Upper lobe of left lung (tissue), 6 donors: ENCODE results near the gene LEO1. TPM values are rescaled to one million over a fixed set of nuclear protein-coding genes. Genes with fewer than 3 reads are reported as not detected.

Source experiments
- ATAC-seq, 2 donors: fragments of 200-7000 bp; cut with Tn5 transposase; one replicate each; pipeline ENCODE4 v1.9.1; 2022; ENCODE audit warnings: mild to moderate bottlenecking in 2 of 2, moderate library complexity in 2 of 2; ENCODE audit not compliant: low FRiP score in 2 of 2
- DNase-seq, 2 donors: peaks; one replicate each; pipeline ENCODE4 v3.0.0-alpha.2; 2019 to 2020
- H3K27ac ChIP-seq, 4 donors: fragments of 200-600 bp; sonication (generic); one replicate each; pipeline ENCODE4 v1.5.1; 2016 to 2019
- H3K27me3 ChIP-seq, 4 donors: fragments of 200-600 bp; sonication (generic); one replicate each; pipeline ENCODE4 v1.5.1; 2017 to 2019
- H3K36me3 ChIP-seq, 4 donors: fragments of 200-600 bp; sonication (generic); one replicate each; pipeline ENCODE4 v1.5.1; 2016 to 2019
- H3K4me1 ChIP-seq, 4 donors: fragments of 200-600 bp; sonication (generic); one replicate each; pipeline ENCODE4 v1.5.1; 2018 to 2019
- H3K4me3 ChIP-seq, 4 donors: fragments of 200-600 bp; sonication (generic); one replicate each; pipeline ENCODE4 v1.5.1; 2017 to 2019; ENCODE audit warnings: mild to moderate bottlenecking in 2 of 4, moderate library complexity in 1 of 4
- H3K9me3 ChIP-seq, 4 donors: fragments of 200-600 bp; sonication (generic); one replicate each; pipeline ENCODE4 v1.5.1; 2018 to 2019
- CTCF ChIP-seq, 6 experiments: fragments of 450-650 bp in 4 of 6; fragments of 200-600 bp in 2 of 6; sonication (generic) in 2 of 6; IDR thresholded peaks; one replicate each; pipeline ENCODE4 v1.5.1; 2016 to 2019; ENCODE audit warnings: antibody characterized with exemption in 6 of 6
- EP300 ChIP-seq, 4 donors: sonication (generic); formaldehyde crosslinking; IDR thresholded peaks; one replicate each; pipeline ENCODE4 v1.5.1; 2017; ENCODE audit warnings: antibody characterized with exemption in 4 of 4, control low read depth in 2 of 4
- POLR2A ChIP-seq, 4 donors: fragments of 450-650 bp; IDR thresholded peaks; one replicate each; pipeline ENCODE4 v1.5.1; 2016 to 2017; ENCODE audit warnings: antibody characterized with exemption in 4 of 4, mild to moderate bottlenecking in 2 of 4
- POLR2AphosphoS5 ChIP-seq, 2 donors: sonication (generic); formaldehyde crosslinking; IDR thresholded peaks; one replicate each; pipeline ENCODE4 v1.5.1; 2017; ENCODE audit warnings: antibody characterized with exemption in 2 of 2
- WGBS, 2 donors: methylation state at CpG; one replicate each; pipeline ENCODE4 v1.1.5; 2017 to 2018; 5-methylcytosine and 5-hydroxymethylcytosine counted together
- total RNA-seq, 6 donors: library from RNA; depleted of rRNA in 4 of 6; stranded (reverse); fragments of >200 nt in 4 of 6; gene quantifications; one replicate each; pipeline versions ENCODE4 v1.1.0 to v1.2.1, GENCODE V29; 2016 to 2021
- donor health status: DM: no; HTN: no; CAD: no; lungs with moderate emphysema.
- donor health status: DM: no; HTN: yes; CAD: no; lungs with severe emphysema.

Gene LEO1
- total RNA-seq, 6 donors from 2014 or later, result 9.8 to 25.1 (median 14.2) TPM

GRCh38 chr15:51991141-51991540 is 19.6 kb upstream of the LEO1 start:
- H3K9me3 ChIP-seq, result no peaks in the 10 kb centered on the region
- 73 to 80% methylated on average over 4 of the region's 4 CpGs for WGBS, 2 donors
- no peak for TF ChIP-seq POLR2AphosphoS5 (IDR thresholded peaks at IDR 0.05)
- TF ChIP-seq POLR2A (IDR thresholded peaks at IDR 0.05), result no peak
- TF ChIP-seq CTCF (IDR thresholded peaks at IDR 0.05), result no peak
- no peak for TF ChIP-seq EP300 (IDR thresholded peaks at IDR 0.05)
- peaks cover 0 to 6% (median 0%) of the 10 kb centered on the region in 4 donors for H3K4me1 ChIP-seq
- no peak overlapping the region for H3K27ac ChIP-seq
- ATAC-seq, result no peak
- H3K36me3 ChIP-seq, result no peaks in the 10 kb centered on the region
- no peak for DNase-seq
- H3K27me3 ChIP-seq, result no peaks in the 10 kb centered on the region
- no peak overlapping the region for H3K4me3 ChIP-seq

DNA sequence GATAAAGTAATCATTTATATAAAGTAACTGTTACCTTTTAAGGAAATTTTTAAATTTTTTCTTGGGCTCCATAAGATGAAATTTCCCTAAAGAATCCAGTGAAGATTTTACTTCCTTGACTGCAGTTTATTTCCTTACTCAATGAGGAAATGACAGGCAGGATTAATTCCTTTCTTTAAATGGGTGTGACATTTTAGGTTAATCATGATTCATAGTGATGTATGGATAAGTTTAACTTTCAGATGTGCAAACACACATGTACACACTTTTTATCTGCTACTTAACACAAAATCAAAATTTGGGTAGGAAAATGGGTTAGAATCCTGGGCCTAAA is 11.2 kb upstream of the LEO1 start:
- TF ChIP-seq EP300 (IDR thresholded peaks at IDR 0.05) (no peak), POLR2A (IDR thresholded peaks at IDR 0.05) (no peak), CTCF (IDR thresholded peaks at IDR 0.05) (no peak), POLR2AphosphoS5 (IDR thresholded peaks at IDR 0.05) (no peak)
- DNase-seq (no peak), ATAC-seq (no peak)
- Histone ChIP-seq H3K36me3 (no peaks in the 10 kb centered on the region), H3K27ac (no peak overlapping the region), H3K4me1 (peaks cover 10 to 14% (median 11%) of the 10 kb centered on the region in 4 donors), H3K9me3 (no peaks in the 10 kb centered on the region), H3K4me3 (no peak overlapping the region), H3K27me3 (no peaks in the 10 kb centered on the region)

DNA sequence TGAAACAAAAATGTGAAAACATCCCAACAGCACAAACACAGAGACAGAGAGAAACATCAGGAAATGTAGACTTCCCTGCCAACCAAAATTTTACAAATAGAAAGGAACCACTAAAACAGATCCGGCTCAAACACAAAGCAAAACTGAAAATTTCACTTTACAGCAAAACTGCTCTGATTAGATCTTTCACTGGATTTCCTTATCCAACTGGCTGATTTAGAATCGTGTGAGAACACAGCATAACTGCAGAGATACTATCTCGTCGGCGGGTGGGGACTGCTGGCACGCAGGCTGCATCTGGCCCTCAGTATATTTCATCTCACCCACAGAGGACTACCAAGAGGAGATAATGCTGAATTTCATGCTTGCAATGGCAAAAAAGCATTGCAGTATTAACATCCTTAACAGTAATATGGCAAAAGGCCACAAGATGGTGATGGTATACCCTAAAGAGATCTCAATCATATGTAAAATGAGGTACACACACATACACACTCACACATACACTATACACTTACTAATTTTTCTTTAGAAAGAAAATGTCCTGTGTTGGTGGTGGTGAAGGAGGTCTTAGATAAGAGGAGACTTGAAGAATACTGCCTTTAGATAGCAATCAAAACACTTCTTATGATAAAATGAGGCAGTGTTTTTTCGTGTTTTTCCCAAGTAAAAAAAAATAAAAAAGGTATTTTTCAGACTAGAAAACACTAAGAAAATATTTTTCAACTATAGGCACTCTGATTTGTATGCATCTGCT is 10.6 kb upstream of the LEO1 start:
- no peaks in the 10 kb centered on the region for H3K36me3 ChIP-seq
- no peaks in the 10 kb centered on the region for H3K27me3 ChIP-seq
- DNase-seq, result no peak
- no peaks in the 10 kb centered on the region for H3K9me3 ChIP-seq
- H3K4me1 ChIP-seq, result peaks cover 10 to 14% (median 11%) of the 10 kb centered on the region in 4 donors
- peak in 1 of 2 donors; percentile 82 for ATAC-seq
- 12 to 21% methylated on average over 7 of the region's 7 CpGs for WGBS, 2 donors
- peak overlapping the region in 3 of 4 donors; percentile 2 to 27 (median 10) for H3K4me3 ChIP-seq
- peak overlapping the region in 3 of 4 donors; percentile 55 to 68 (median 57) for H3K27ac ChIP-seq
- TF ChIP-seq EP300 (IDR thresholded peaks at IDR 0.05), result peak in 1 of 4 donors; percentile 52
- no peak for TF ChIP-seq POLR2A (IDR thresholded peaks at IDR 0.05)
- no peak for TF ChIP-seq POLR2AphosphoS5 (IDR thresholded peaks at IDR 0.05)
- peak in 5 of 6 experiments; percentile 26 to 73 (median 64) for TF ChIP-seq CTCF (IDR thresholded peaks at IDR 0.05)

- WGBS, 2 donors, result 95 to 99% methylated on average over 4 of the region's 4 CpGs
- no peaks in the 10 kb centered on the region for H3K27me3 ChIP-seq
Measured at GRCh38 chr15:51973775-51974174, 2.2 kb upstream of the LEO1 start.

More at GRCh38 chr15:51973775-51974174, 2.2 kb upstream of the LEO1 start:
- peaks cover 15 to 20% (median 17%) of the 10 kb centered on the region in 4 donors for H3K4me1 ChIP-seq
- no peak for ATAC-seq
- no peak overlapping the region for H3K27ac ChIP-seq
- no peak for TF ChIP-seq POLR2AphosphoS5 (IDR thresholded peaks at IDR 0.05)
- TF ChIP-seq POLR2A (IDR thresholded peaks at IDR 0.05), result no peak
- no peak for TF ChIP-seq EP300 (IDR thresholded peaks at IDR 0.05)
- no peak for TF ChIP-seq CTCF (IDR thresholded peaks at IDR 0.05)
- no peaks in the 10 kb centered on the region for H3K36me3 ChIP-seq
- H3K4me3 ChIP-seq, result no peak overlapping the region
- no peak for DNase-seq
- no peaks in the 10 kb centered on the region for H3K9me3 ChIP-seq
